ENCODE data around the gene GLI3. TPM values are rescaled to one million over a fixed set of nuclear protein-coding genes. Genes with fewer than 3 reads are reported as not detected.

GLI3 gene
- total RNA-seq, 1 donor from 2014 or later = 136 TPM

- no peak for DNase-seq (ENCODE audit: low read depth, low spot score)
- H3K27me3 Mint-ChIP-seq (ENCODE audit: low read depth) = no peaks in the 10 kb centered on the region
- H3K27ac Mint-ChIP-seq (ENCODE audit: unreplicated experiment) = no peak overlapping the region
- no peak overlapping the region for H3K4me3 Mint-ChIP-seq
- TF ChIP-seq CTCF (conservative IDR thresholded peaks at IDR 0.05) = no peak
- peaks cover 24% of the 10 kb centered on the region for H3K4me1 Mint-ChIP-seq
- peaks cover 65% of the 10 kb centered on the region for H3K36me3 Mint-ChIP-seq (ENCODE audit: low read depth)
- H3K9me3 Mint-ChIP-seq = peaks cover 11% of the 10 kb centered on the region
Measured at GRCh38 chr7:42012313-42012712, 224.7 kb downstream of the GLI3 start.

GRCh38 chr7:42011846-42012245 is 225.2 kb downstream of the GLI3 start:
- Mint-ChIP-seq H3K36me3 (ENCODE audit: low read depth) (peaks cover 63% of the 10 kb centered on the region), H3K9me3 (peaks cover 11% of the 10 kb centered on the region), H3K4me3 (no peak overlapping the region), H3K27ac (ENCODE audit: unreplicated experiment) (no peak overlapping the region), H3K27me3 (ENCODE audit: low read depth) (no peaks in the 10 kb centered on the region), H3K4me1 (peaks cover 19% of the 10 kb centered on the region)
- no peak for TF ChIP-seq CTCF (conservative IDR thresholded peaks at IDR 0.05)
- no peak for DNase-seq (ENCODE audit: low read depth, low spot score)

- H3K4me1 Mint-ChIP-seq = peaks cover 8% of the 10 kb centered on the region
- H3K27me3 Mint-ChIP-seq (ENCODE audit: low read depth) = no peaks in the 10 kb centered on the region
- no peak for TF ChIP-seq CTCF (conservative IDR thresholded peaks at IDR 0.05)
- H3K4me3 Mint-ChIP-seq = no peak overlapping the region
- peaks cover 3% of the 10 kb centered on the region for H3K9me3 Mint-ChIP-seq
- H3K27ac Mint-ChIP-seq (ENCODE audit: unreplicated experiment) = no peak overlapping the region
- H3K36me3 Mint-ChIP-seq (ENCODE audit: low read depth) = peaks cover 54% of the 10 kb centered on the region
- DNase-seq (ENCODE audit: low read depth, low spot score) = no peak
Measured at GRCh38 chr7:42010751-42011150, 226.3 kb downstream of the GLI3 start.

- no peak overlapping the region for H3K27ac Mint-ChIP-seq (ENCODE audit: unreplicated experiment)
- H3K27me3 Mint-ChIP-seq (ENCODE audit: low read depth) = no peaks in the 10 kb centered on the region
- no peak for TF ChIP-seq CTCF (conservative IDR thresholded peaks at IDR 0.05)
- peaks cover 47% of the 10 kb centered on the region for H3K36me3 Mint-ChIP-seq (ENCODE audit: low read depth)
- peaks cover 4% of the 10 kb centered on the region for H3K4me1 Mint-ChIP-seq
- no peak for DNase-seq (ENCODE audit: low read depth, low spot score)
- H3K4me3 Mint-ChIP-seq = no peak overlapping the region
- no peaks in the 10 kb centered on the region for H3K9me3 Mint-ChIP-seq
Measured at GRCh38 chr7:42006801-42007513, 230.1 kb downstream of the GLI3 start.

- Mint-ChIP-seq H3K4me3 (no peak overlapping the region), H3K36me3 (ENCODE audit: low read depth) (peaks cover 38% of the 10 kb centered on the region), H3K27me3 (ENCODE audit: low read depth) (no peaks in the 10 kb centered on the region), H3K9me3 (no peaks in the 10 kb centered on the region), H3K4me1 (peaks cover 16% of the 10 kb centered on the region), H3K27ac (ENCODE audit: unreplicated experiment) (no peak overlapping the region)
- TF ChIP-seq CTCF (conservative IDR thresholded peaks at IDR 0.05) = no peak
- DNase-seq (ENCODE audit: low read depth, low spot score) = no peak
Measured at GRCh38 chr7:42002654-42003053, 234.4 kb downstream of the GLI3 start.

All from neural crest cell (in vitro differentiated cells).